ENCODE results near the gene CHCHD6.

CHCHD6 gene

GRCh38 chr3:126703512-126704493 is at the start of gene CHCHD6:
TSS of gene CHCHD6 (plus strand) at chr3:126704240. CDS start at chr3:126704313, 73 bp downstream.
- Histone ChIP-seq H3K27ac (peak within 1 kb of the TSS in 1 of 2 donors; percentile 59), H3K4me3 (peak within 1 kb of the TSS; percentile 97)
- no peak for TF ChIP-seq CTCF (IDR thresholded peaks at IDR 0.05)
- DNase-seq (ENCODE audit: low spot score): peak; percentile 97

- Histone ChIP-seq H3K4me3 (peak within 1 kb of the TSS; percentile 97), H3K27ac (peak within 1 kb of the TSS; percentile 80 to 90)
- DNase-seq (ENCODE audit: low spot score): no peak
- no peak for TF ChIP-seq CTCF (IDR thresholded peaks at IDR 0.05)
These were observed 49.3 kb upstream of the CHCHD6 start, which contains the start of gene TXNRD3 for GRCh38 chr3:126654571-126655383. TSS of gene TXNRD3 (minus strand) at chr3:126655124.

- no peak overlapping the region for H3K27ac ChIP-seq
- no peak for TF ChIP-seq CTCF (IDR thresholded peaks at IDR 0.05)
- H3K4me3 ChIP-seq: no peak overlapping the region
- no peak for DNase-seq (ENCODE audit: low spot score)
These were observed 48.2 kb upstream of the CHCHD6 start for GRCh38 chr3:126655887-126656286.

- DNase-seq (ENCODE audit: low spot score): no peak
- H3K27ac ChIP-seq: no peak overlapping the region
- no peak for TF ChIP-seq CTCF (IDR thresholded peaks at IDR 0.05)
These were observed 47.5 kb upstream of the CHCHD6 start for GRCh38 chr3:126656371-126657134.

GRCh38 chr3:126657901-126658300 is 46.1 kb upstream of the CHCHD6 start:
- H3K27ac ChIP-seq: no peak overlapping the region

More at GRCh38 chr3:126656371-126657134, 47.5 kb upstream of the CHCHD6 start:
- H3K4me3 ChIP-seq: no peak overlapping the region

More at GRCh38 chr3:126657901-126658300, 46.1 kb upstream of the CHCHD6 start:
- no peak overlapping the region for H3K4me3 ChIP-seq
- no peak for TF ChIP-seq CTCF (IDR thresholded peaks at IDR 0.05)
- DNase-seq (ENCODE audit: low spot score): no peak

Data from coronary artery (tissue), 2 donors.